NT2/D1 (cell line): ENCODE data around the gene TTC4.

ENCODE experiments used
- DNase-seq: peaks from one replicate; pipeline ENCODE4 v3.0.0-alpha.2; 2011; ENCODE audit warnings: low read depth, low spot score
- H3K27me3 ChIP-seq: 2 replicates; pipeline ENCODE4 v1.6.0; 2011; ENCODE audit warnings: mild to moderate bottlenecking; ENCODE audit not compliant: insufficient read length, insufficient read depth
- H3K36me3 ChIP-seq: 2 replicates; pipeline ENCODE4 v1.6.1; 2011; ENCODE audit warnings: mild to moderate bottlenecking, low read length, mixed read lengths; ENCODE audit not compliant: insufficient read depth, insufficient read length
- H3K4me1 ChIP-seq: 2 replicates; pipeline ENCODE4 v1.5.1; 2011; ENCODE audit not compliant: insufficient read depth, insufficient read length
- H3K4me3 ChIP-seq: 2 replicates; pipeline ENCODE4 v1.5.1; 2011; ENCODE audit warnings: low read depth; ENCODE audit not compliant: insufficient read length
- H3K9ac ChIP-seq: 2 replicates; pipeline ENCODE4 v1.6.0; 2011; ENCODE audit warnings: low read depth; ENCODE audit not compliant: insufficient read length
- H3K9me3 ChIP-seq: 2 replicates; pipeline ENCODE4 v1.5.1; 2011; ENCODE audit warnings: mild to moderate bottlenecking, low read length; ENCODE audit not compliant: insufficient read depth
- SUZ12 ChIP-seq: IDR thresholded peaks from 2 replicates; pipeline ENCODE4 v1.6.1; 2011; ENCODE audit not compliant: insufficient read length, insufficient read depth; ENCODE audit errors: extremely low read depth
- YY1 ChIP-seq: IDR thresholded peaks from 2 replicates; pipeline ENCODE4 v1.6.1; 2011; ENCODE audit not compliant: insufficient read length, insufficient read depth
- ZNF274 ChIP-seq: IDR thresholded peaks from 2 replicates; pipeline ENCODE4 v1.6.1; 2011; ENCODE audit warnings: mild to moderate bottlenecking, low read depth, low read length

The TTC4 gene

GRCh38 chr1:54714881-54715492 lies 674 bp upstream of the TTC4 start:
- Histone ChIP-seq H3K4me3 (peak overlapping the region; percentile 93), H3K36me3 (peaks cover 34% of the 10 kb centered on the region), H3K4me1 (no peaks in the 10 kb centered on the region), H3K27me3 (peaks cover 7% of the 10 kb centered on the region), H3K9me3 (no peaks in the 10 kb centered on the region), H3K9ac (peak overlapping the region; percentile 16)
- no peak for DNase-seq
- TF ChIP-seq ZNF274 (no peak), SUZ12 (no peak), YY1 (no peak)

GRCh38 chr1:54716299-54717047 lies 812 bp downstream of the TTC4 start:
- Histone ChIP-seq H3K9me3 (no peaks in the 10 kb centered on the region), H3K4me3 (peak overlapping the region; percentile 93), H3K9ac (peak overlapping the region; percentile 98), H3K4me1 (no peaks in the 10 kb centered on the region), H3K27me3 (peaks cover 7% of the 10 kb centered on the region), H3K36me3 (peaks cover 48% of the 10 kb centered on the region)
- no peak for DNase-seq
- no peak for TF ChIP-seq SUZ12
- no peak for TF ChIP-seq YY1
- no peak for TF ChIP-seq ZNF274

DNA sequence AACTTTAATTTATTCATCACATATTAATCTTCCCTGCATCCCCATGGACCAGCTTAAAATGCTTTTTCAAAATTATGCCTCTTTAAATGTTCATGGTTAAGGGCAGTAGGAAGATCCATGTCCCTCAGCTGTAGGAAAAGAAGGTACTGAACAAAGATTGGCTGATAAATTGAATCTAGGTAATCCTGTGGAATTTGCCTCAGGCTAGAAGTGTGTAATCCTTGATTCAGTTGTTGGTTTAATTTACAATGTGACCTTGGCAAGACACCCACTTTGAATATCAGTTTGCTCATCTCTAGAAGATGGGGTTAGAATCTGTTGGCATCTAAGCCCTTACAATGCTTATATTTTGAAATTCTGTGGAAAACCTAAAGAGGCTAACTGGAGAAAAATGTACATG lies 6.1 kb downstream of the TTC4 start:
- H3K4me3 ChIP-seq = no peak overlapping the region
- TF ChIP-seq YY1 (no peak), ZNF274 (no peak), SUZ12 (no peak)
- DNase-seq = no peak
- no peaks in the 10 kb centered on the region for H3K9me3 ChIP-seq
- no peaks in the 10 kb centered on the region for H3K4me1 ChIP-seq
- peaks cover 99% of the 10 kb centered on the region for H3K36me3 ChIP-seq
- no peaks in the 10 kb centered on the region for H3K27me3 ChIP-seq
- no peak overlapping the region for H3K9ac ChIP-seq

GRCh38 chr1:54723985-54724384 lies 8.3 kb downstream of the TTC4 start:
- H3K4me1 ChIP-seq = no peaks in the 10 kb centered on the region
- peaks cover 98% of the 10 kb centered on the region for H3K36me3 ChIP-seq
- no peak overlapping the region for H3K4me3 ChIP-seq
- H3K9me3 ChIP-seq = no peaks in the 10 kb centered on the region
- H3K27me3 ChIP-seq = no peaks in the 10 kb centered on the region
- no peak for TF ChIP-seq ZNF274
- no peak for TF ChIP-seq YY1
- no peak for TF ChIP-seq SUZ12
- H3K9ac ChIP-seq = no peak overlapping the region
- DNase-seq = no peak

- peaks cover 98% of the 10 kb centered on the region for H3K36me3 ChIP-seq
- no peaks in the 10 kb centered on the region for H3K27me3 ChIP-seq
- no peak overlapping the region for H3K4me3 ChIP-seq
- no peaks in the 10 kb centered on the region for H3K9me3 ChIP-seq
- no peak for DNase-seq
- no peak overlapping the region for H3K9ac ChIP-seq
- TF ChIP-seq ZNF274 (no peak), SUZ12 (no peak), YY1 (no peak)
- H3K4me1 ChIP-seq = no peaks in the 10 kb centered on the region
Observed at GRCh38 chr1:54724771-54725170, 9.1 kb downstream of the TTC4 start.

DNA sequence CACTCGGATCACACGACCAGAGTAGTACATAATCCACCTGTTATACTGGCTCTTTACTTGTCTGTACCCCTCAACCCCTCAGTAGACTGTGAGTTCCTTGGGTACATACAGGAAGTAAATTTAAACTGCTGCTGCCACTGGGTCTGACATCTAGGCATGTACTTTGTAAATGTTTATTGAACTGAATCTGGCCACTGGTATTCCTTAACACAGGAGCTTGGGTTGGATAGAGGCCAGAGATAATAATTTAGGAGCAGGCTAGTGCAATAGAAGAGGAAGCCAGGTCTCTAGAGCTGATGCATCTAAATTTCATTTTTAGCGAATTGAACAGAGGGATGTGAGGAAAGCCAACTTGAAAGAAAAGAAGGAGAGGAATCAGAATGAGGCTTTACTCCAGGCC lies 12.4 kb downstream of the TTC4 start:
- Histone ChIP-seq H3K36me3 (peaks cover 96% of the 10 kb centered on the region), H3K9ac (no peak overlapping the region), H3K4me1 (no peaks in the 10 kb centered on the region), H3K27me3 (no peaks in the 10 kb centered on the region), H3K9me3 (no peaks in the 10 kb centered on the region), H3K4me3 (no peak overlapping the region)
- no peak for DNase-seq
- no peak for TF ChIP-seq ZNF274
- no peak for TF ChIP-seq SUZ12
- TF ChIP-seq YY1 = no peak

GRCh38 chr1:54736685-54737084 lies 21.0 kb downstream of the TTC4 start:
- no peak for TF ChIP-seq ZNF274
- TF ChIP-seq SUZ12 = no peak
- TF ChIP-seq YY1 = no peak
- Histone ChIP-seq H3K4me3 (no peak overlapping the region), H3K36me3 (peaks cover 93% of the 10 kb centered on the region)

More at GRCh38 chr1:54736685-54737084, 21.0 kb downstream of the TTC4 start:
- H3K9me3 ChIP-seq = no peaks in the 10 kb centered on the region
- no peaks in the 10 kb centered on the region for H3K27me3 ChIP-seq
- no peaks in the 10 kb centered on the region for H3K4me1 ChIP-seq
- DNase-seq = no peak
- H3K9ac ChIP-seq = no peak overlapping the region
